ENCODE measurements around the gene HEBP1. TPM values are rescaled to one million over a fixed set of nuclear protein-coding genes. Genes with fewer than 3 reads are reported as not detected.

HEBP1 gene
- total RNA-seq, 1 donor from 2014 or later, result 83.3 TPM

DNA sequence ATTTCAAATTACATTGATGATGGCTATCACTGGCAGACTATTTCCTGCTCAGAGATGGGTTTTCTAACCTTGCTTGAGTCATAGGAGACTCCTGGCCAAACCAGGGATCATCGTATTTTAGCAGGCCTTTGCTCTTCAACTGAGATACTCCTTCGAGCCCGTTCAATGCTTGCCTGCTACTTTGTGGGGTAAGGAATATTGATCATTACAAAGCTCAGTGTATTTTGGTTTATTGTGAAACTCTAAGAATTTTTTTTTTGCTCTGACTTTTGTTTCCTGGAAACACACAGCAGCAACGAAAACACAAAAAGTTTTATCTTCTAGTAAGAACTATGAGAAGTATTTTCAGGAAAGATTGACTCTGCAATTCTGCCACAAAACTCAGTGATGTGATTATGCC, 52.2 kb downstream of the HEBP1 start:
- no peak for DNase-seq (ENCODE audit: low spot score)
- no peak overlapping the region for H3K4me3 Mint-ChIP-seq (ENCODE audit: unreplicated experiment)
- H3K4me1 Mint-ChIP-seq (ENCODE audit: unreplicated experiment), result peaks cover 3% of the 10 kb centered on the region
- peaks cover 6% of the 10 kb centered on the region for H3K36me3 Mint-ChIP-seq (ENCODE audit: low read depth, unreplicated experiment)
- H3K27ac Mint-ChIP-seq (ENCODE audit: unreplicated experiment), result no peak overlapping the region
- TF ChIP-seq, protein P1, sequence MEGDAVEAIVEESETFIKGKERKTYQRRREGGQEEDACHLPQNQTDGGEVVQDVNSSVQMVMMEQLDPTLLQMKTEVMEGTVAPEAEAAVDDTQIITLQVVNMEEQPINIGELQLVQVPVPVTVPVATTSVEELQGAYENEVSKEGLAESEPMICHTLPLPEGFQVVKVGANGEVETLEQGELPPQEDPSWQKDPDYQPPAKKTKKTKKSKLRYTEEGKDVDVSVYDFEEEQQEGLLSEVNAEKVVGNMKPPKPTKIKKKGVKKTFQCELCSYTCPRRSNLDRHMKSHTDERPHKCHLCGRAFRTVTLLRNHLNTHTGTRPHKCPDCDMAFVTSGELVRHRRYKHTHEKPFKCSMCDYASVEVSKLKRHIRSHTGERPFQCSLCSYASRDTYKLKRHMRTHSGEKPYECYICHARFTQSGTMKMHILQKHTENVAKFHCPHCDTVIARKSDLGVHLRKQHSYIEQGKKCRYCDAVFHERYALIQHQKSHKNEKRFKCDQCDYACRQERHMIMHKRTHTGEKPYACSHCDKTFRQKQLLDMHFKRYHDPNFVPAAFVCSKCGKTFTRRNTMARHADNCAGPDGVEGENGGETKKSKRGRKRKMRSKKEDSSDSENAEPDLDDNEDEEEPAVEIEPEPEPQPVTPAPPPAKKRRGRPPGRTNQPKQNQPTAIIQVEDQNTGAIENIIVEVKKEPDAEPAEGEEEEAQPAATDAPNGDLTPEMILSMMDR (IDR thresholded peaks at IDR 0.05; ENCODE audit: unreplicated experiment), result no peak
- peaks cover 8% of the 10 kb centered on the region for H3K27me3 Mint-ChIP-seq (ENCODE audit: unreplicated experiment)
- H3K9me3 Mint-ChIP-seq (ENCODE audit: unreplicated experiment), result no peaks in the 10 kb centered on the region

DNA sequence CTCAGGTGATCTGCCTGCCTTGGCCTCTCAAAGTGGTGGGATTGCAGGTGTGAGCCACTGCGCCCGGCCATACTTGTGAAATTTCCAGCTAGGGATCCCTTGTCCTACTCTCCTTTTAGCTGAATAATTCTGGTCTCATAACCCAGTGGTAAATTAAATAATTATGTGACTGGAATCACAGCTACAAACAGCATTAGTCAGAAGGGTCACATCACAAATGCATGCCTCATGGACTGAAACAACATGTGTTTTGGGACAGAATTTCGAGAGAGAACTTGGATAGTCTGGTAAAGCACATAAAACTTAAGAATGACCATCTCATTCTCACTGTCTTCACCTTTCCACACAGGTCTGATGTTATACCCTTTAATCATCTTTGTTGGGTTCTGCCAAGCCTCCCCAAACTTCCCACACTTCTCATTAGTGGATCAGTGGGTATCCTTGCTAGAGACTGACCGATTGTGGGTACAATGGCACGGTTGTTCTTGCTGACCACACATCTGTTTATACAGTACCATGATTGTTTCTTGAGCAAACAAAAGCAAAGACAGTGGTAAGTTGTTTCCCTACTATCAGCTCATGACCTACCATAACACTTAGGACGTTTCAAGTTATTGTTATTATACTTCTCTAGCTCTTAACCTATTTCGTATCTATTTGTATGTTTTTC, 53.2 kb downstream of the HEBP1 start:
- Mint-ChIP-seq H3K9me3 (ENCODE audit: unreplicated experiment) (no peaks in the 10 kb centered on the region), H3K27ac (ENCODE audit: unreplicated experiment) (no peak overlapping the region), H3K27me3 (ENCODE audit: unreplicated experiment) (peaks cover 8% of the 10 kb centered on the region), H3K4me1 (ENCODE audit: unreplicated experiment) (peaks cover 3% of the 10 kb centered on the region), H3K4me3 (ENCODE audit: unreplicated experiment) (no peak overlapping the region), H3K36me3 (ENCODE audit: low read depth, unreplicated experiment) (peaks cover 6% of the 10 kb centered on the region)
- no peak for DNase-seq (ENCODE audit: low spot score)
- TF ChIP-seq, protein P1 (IDR thresholded peaks at IDR 0.05; ENCODE audit: unreplicated experiment), result no peak

DNA sequence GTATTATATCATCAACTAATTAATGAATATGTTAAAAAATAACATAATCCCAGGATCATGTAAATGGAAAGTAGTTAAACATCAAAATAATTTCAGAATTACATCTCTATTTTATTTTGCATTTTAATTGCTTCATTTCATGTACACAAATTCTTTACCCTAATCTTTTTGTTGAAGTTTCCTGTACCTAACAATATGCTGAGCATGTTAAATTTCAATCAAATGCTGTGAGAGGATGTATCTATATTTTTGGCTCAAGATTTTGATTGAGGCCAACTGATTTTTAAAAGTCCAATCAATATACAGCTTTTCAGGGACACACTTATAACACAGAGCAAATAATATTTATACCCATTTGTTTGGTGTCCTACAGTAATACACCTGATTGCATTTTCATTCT, 54.5 kb downstream of the HEBP1 start:
- no peak overlapping the region for H3K27ac Mint-ChIP-seq (ENCODE audit: unreplicated experiment)
- H3K9me3 Mint-ChIP-seq (ENCODE audit: unreplicated experiment), result no peaks in the 10 kb centered on the region
- no peak for DNase-seq (ENCODE audit: low spot score)
- no peak overlapping the region for H3K4me3 Mint-ChIP-seq (ENCODE audit: unreplicated experiment)
- H3K27me3 Mint-ChIP-seq (ENCODE audit: unreplicated experiment), result peaks cover 8% of the 10 kb centered on the region
- TF ChIP-seq, protein P1 (IDR thresholded peaks at IDR 0.05; ENCODE audit: unreplicated experiment), result no peak
- peaks cover 3% of the 10 kb centered on the region for H3K4me1 Mint-ChIP-seq (ENCODE audit: unreplicated experiment)
- peaks cover 6% of the 10 kb centered on the region for H3K36me3 Mint-ChIP-seq (ENCODE audit: low read depth, unreplicated experiment)

DNA sequence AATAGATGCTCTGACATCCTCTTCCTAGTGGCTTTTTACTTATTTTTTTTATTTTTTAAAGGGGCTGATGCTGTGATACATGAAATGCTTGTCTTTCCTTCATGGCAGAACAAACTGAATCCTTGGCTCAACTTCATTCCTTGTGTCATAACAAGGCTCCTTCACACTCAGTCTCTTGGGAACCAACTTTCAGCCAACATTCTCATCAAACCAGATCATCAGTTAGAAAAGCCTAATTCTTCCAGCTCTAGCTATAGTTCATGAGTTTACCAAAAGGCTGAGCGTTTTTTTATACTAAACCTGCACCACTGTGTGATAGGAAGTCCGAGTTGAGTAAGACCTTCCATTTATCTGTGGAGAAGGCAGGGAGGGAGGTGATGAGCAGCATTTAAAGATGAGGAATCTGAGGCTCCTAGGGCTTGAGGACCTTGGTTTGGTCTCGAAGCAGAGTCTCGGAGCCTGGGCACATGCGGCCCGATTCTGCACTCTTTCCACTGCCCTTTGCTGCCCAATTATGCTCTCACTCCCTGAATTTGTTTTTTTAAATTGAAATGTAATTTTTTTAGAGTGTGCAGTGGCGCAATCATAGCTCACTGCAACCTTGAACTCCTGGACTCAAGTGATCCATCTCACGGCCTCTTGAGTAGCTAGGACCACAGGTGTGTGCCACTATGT, 56.3 kb downstream of the HEBP1 start:
- no peak overlapping the region for H3K27ac Mint-ChIP-seq (ENCODE audit: unreplicated experiment)
- no peak overlapping the region for H3K4me3 Mint-ChIP-seq (ENCODE audit: unreplicated experiment)
- TF ChIP-seq, protein P1 (IDR thresholded peaks at IDR 0.05; ENCODE audit: unreplicated experiment), result no peak
- H3K9me3 Mint-ChIP-seq (ENCODE audit: unreplicated experiment), result no peaks in the 10 kb centered on the region
- H3K36me3 Mint-ChIP-seq (ENCODE audit: low read depth, unreplicated experiment), result no peaks in the 10 kb centered on the region
- H3K4me1 Mint-ChIP-seq (ENCODE audit: unreplicated experiment), result peaks cover 3% of the 10 kb centered on the region
- peaks cover 3% of the 10 kb centered on the region for H3K27me3 Mint-ChIP-seq (ENCODE audit: unreplicated experiment)
- no peak for DNase-seq (ENCODE audit: low spot score)

Measured in endothelial cell (in vitro differentiated cells).